H9 (cell line): ENCODE results near the gene PAIP1. TPM values are rescaled to one million over a fixed set of nuclear protein-coding genes. Genes with fewer than 3 reads are reported as not detected.

Experiments
- DNase-seq: peaks from one replicate; pipeline ENCODE4 v3.0.0-alpha.2; 2017
- H2AFZ ChIP-seq: one replicate; pipeline ENCODE4 v1.6.1; 2013; ENCODE audit warnings: mild to moderate bottlenecking, low read length, control low read depth, moderate library complexity
- H2AK5ac ChIP-seq: 2 replicates; pipeline ENCODE4 v1.6.1; 2013; ENCODE audit warnings: low read length, control low read depth, mixed read lengths; ENCODE audit not compliant: insufficient read length
- H2BK120ac ChIP-seq: one replicate; pipeline ENCODE4 v1.6.1; 2013; ENCODE audit warnings: low read depth, mild to moderate bottlenecking, low read length, control low read depth, inconsistent platforms; ENCODE audit not compliant: poor library complexity, severe bottlenecking
- H2BK12ac ChIP-seq: 2 replicates; pipeline ENCODE4 v1.6.1; 2013; ENCODE audit warnings: low read length, control low read depth, mixed read lengths, low read depth; ENCODE audit not compliant: insufficient read length
- H2BK15ac ChIP-seq: 2 replicates; pipeline ENCODE4 v1.6.1; 2013; ENCODE audit warnings: low read depth, low read length, control low read depth
- H2BK20ac ChIP-seq: one replicate; pipeline ENCODE4 v1.6.1; 2013; ENCODE audit warnings: low read depth, mild to moderate bottlenecking, low read length, control low read depth, inconsistent platforms; ENCODE audit not compliant: poor library complexity, severe bottlenecking
- H2BK5ac ChIP-seq: 2 replicates; pipeline ENCODE4 v1.6.1; 2013; ENCODE audit warnings: low read length, control low read depth, mixed read lengths; ENCODE audit not compliant: insufficient read length
- H3K14ac ChIP-seq: 2 replicates; pipeline ENCODE4 v1.6.1; 2013; ENCODE audit warnings: low read length, control low read depth; ENCODE audit not compliant: insufficient read depth
- H3K18ac ChIP-seq: 2 replicates; pipeline ENCODE4 v1.6.1; 2013; ENCODE audit warnings: low read depth, mild to moderate bottlenecking, mixed read lengths, low read length, control low read depth; ENCODE audit not compliant: insufficient read length
- H3K23ac ChIP-seq: 2 replicates; pipeline ENCODE4 v1.6.1; 2013; ENCODE audit warnings: low read length, control low read depth, mixed read lengths, low read depth; ENCODE audit not compliant: insufficient read length
- H3K23me2 ChIP-seq: 2 replicates; pipeline ENCODE4 v1.6.1; 2013; ENCODE audit warnings: low read depth, mild to moderate bottlenecking, mixed read lengths, low read length, control low read depth; ENCODE audit not compliant: insufficient read length, poor library complexity, severe bottlenecking
- H3K27ac ChIP-seq: 2 replicates; pipeline ENCODE4 v1.5.1; 2013; ENCODE audit warnings: low read length, control low read depth, mixed read lengths, low read depth; ENCODE audit not compliant: insufficient read length
- H3K27me3 ChIP-seq: 2 replicates; pipeline ENCODE4 v1.6.1; 2013; ENCODE audit warnings: low read length, control low read depth, inconsistent platforms; ENCODE audit not compliant: insufficient read depth
- H3K4ac ChIP-seq: 2 replicates; pipeline ENCODE4 v1.6.1; 2013; ENCODE audit warnings: low read depth, mild to moderate bottlenecking, control low read depth, inconsistent platforms, low read length, moderate library complexity
- H3K4me1 ChIP-seq: 2 replicates; pipeline ENCODE4 v1.6.1; 2013; ENCODE audit warnings: low read length, control low read depth, inconsistent platforms; ENCODE audit not compliant: insufficient read depth
- H3K4me2 ChIP-seq: 2 replicates; pipeline ENCODE4 v1.6.1; 2013; ENCODE audit warnings: low read length, control low read depth, mixed read lengths; ENCODE audit not compliant: insufficient read length, insufficient read depth
- H3K56ac ChIP-seq: 2 replicates; pipeline ENCODE4 v1.6.1; 2013; ENCODE audit warnings: low read depth, mild to moderate bottlenecking, mixed read lengths, low read length, control low read depth; ENCODE audit not compliant: insufficient read length
- H3K79me1 ChIP-seq: 2 replicates; pipeline ENCODE4 v1.6.1; 2013; ENCODE audit warnings: low read depth, mild to moderate bottlenecking, moderate library complexity, low read length, control low read depth, inconsistent platforms; ENCODE audit not compliant: insufficient read depth, poor library complexity, severe bottlenecking
- H3K79me2 ChIP-seq: 2 replicates; pipeline ENCODE4 v1.6.1; 2013; ENCODE audit warnings: low read length, control low read depth, inconsistent platforms; ENCODE audit not compliant: insufficient read depth
- H3K9ac ChIP-seq: 2 replicates; pipeline ENCODE4 v1.6.1; 2013; ENCODE audit warnings: low read length, control low read depth, mixed read lengths; ENCODE audit not compliant: insufficient read length; ENCODE audit errors: extremely low read depth
- H3K9me3 ChIP-seq: one replicate; pipeline ENCODE4 v1.6.1; 2013; ENCODE audit warnings: low read depth, low read length, inconsistent platforms; ENCODE audit not compliant: control insufficient read depth
- H3T11ph ChIP-seq: one replicate; pipeline ENCODE4 v1.6.1; 2013; ENCODE audit warnings: mild to moderate bottlenecking, low read length, control low read depth, inconsistent platforms
- H4K20me1 ChIP-seq: one replicate; pipeline ENCODE4 v1.6.1; 2013; ENCODE audit not compliant: control insufficient read depth, insufficient read length, insufficient read depth
- H4K5ac ChIP-seq: 2 replicates; pipeline ENCODE4 v1.6.1; 2013; ENCODE audit warnings: low read depth, mild to moderate bottlenecking, mixed read lengths, low read length, control low read depth; ENCODE audit not compliant: insufficient read length
- H4K8ac ChIP-seq: replicated peaks from 2 replicates; pipeline ENCODE4 v1.6.1; 2013; ENCODE audit warnings: low read length, control low read depth, mixed read lengths, low read depth; ENCODE audit not compliant: insufficient read length
- H4K91ac ChIP-seq: 2 replicates; pipeline ENCODE4 v1.6.1; 2013; ENCODE audit warnings: low read depth, mild to moderate bottlenecking, moderate library complexity, mixed read lengths, low read length, control low read depth; ENCODE audit not compliant: insufficient read length
- H3K27ac Mint-ChIP-seq, 3 experiments: 2 replicates in 2 of 3; 3 replicates in 1 of 3; pipeline ENCODE4 v1.8.0; 2020 to 2021; ENCODE audit warnings: mixed read lengths in 3 of 3, mild to moderate bottlenecking in 1 of 3, moderate library complexity in 1 of 3
- H3K27me3 Mint-ChIP-seq: 2 replicates; pipeline ENCODE4 v1.8.0; 2021; ENCODE audit warnings: low read depth, mild to moderate bottlenecking, moderate library complexity, mixed read lengths
- H3K36me3 Mint-ChIP-seq, 3 experiments: 2 replicates in 2 of 3; 3 replicates in 1 of 3; pipeline ENCODE4 v1.8.0; 2020 to 2021; ENCODE audit warnings: low read depth in 3 of 3, mixed read lengths in 3 of 3; ENCODE audit not compliant: insufficient read depth in 1 of 3
- H3K4me1 Mint-ChIP-seq, 2 experiments: 2 replicates each; pipeline ENCODE4 v1.8.0; 2020; ENCODE audit warnings: mixed read lengths in 2 of 2
- H3K4me3 Mint-ChIP-seq, 2 experiments: 2 replicates in 1 of 2; 3 replicates in 1 of 2; pipeline ENCODE4 v1.8.0; 2020 to 2021; ENCODE audit warnings: mild to moderate bottlenecking in 2 of 2, mixed read lengths in 2 of 2, moderate library complexity in 1 of 2
- H3K9me3 Mint-ChIP-seq, 2 experiments: 2 replicates in 1 of 2; 3 replicates in 1 of 2; pipeline ENCODE4 v1.8.0; 2020; ENCODE audit warnings: mild to moderate bottlenecking in 2 of 2, mixed read lengths in 2 of 2, moderate library complexity in 1 of 2
- CTCF ChIP-seq: fragments of 200-600 bp; sonication (generic); conservative IDR thresholded peaks from 3 replicates; pipeline ENCODE4 v1.8.0; 2021; ENCODE audit warnings: antibody characterized with exemption, mild to moderate bottlenecking
- WGBS: extraction: QIAGEN DNeasy Blood & Tissue Kit; methylation state at CpG from one replicate; pipeline ENCODE4 v1.1.7; 2013; ENCODE audit warnings: missing lambda C conversion rate, low lambda C conversion rate, mixed read lengths; ENCODE audit not compliant: insufficient read length; ENCODE audit errors: extremely low coverage; 5-methylcytosine and 5-hydroxymethylcytosine counted together
- total RNA-seq: library from RNA; stranded (reverse); gene quantifications from 2 replicates; pipeline ENCODE4 v1.2.1, GENCODE V29; 2021

Gene PAIP1
- total RNA-seq, 1 experiment from 2014 or later: 92.9 TPM

DNA sequence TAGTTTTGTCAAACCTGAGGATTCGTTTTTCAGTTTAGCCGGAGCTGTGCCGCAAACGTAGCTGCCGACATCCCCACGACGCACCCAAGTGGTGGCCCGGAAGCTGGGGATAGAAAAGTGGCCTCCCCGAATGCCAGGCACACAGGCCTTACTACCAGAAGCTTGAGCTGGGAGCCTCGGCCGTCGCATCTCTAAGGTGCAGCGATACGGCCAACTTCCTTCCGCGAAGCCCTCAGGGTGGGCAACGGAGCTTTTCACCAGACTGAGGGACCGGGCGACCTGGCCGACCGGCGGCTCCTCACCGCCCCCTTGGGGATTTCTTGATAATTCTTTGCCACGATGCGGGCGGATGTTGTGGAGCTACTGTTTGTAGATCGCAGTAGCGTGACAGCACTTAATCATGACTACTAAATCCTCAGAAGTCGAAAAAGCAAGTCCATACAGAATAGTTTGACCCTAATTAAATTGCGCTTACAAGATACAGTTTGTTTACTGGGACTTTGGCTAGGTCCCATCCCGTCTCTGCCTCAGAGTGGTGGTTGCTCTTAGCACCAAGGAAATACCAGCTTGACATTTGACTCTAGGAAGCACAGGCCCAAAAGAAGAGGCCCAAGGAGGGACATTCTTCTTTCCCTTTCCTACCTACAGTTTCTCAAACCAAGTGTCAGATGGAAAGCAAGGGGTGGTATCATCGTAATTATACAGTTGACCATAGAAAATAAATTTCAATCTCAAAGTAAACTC is 72.6 kb downstream of the PAIP1 start:
- peak overlapping the region; percentile 95 for H3K14ac ChIP-seq
- H2BK120ac ChIP-seq: no peak overlapping the region
- no CpG with 5 or more reads among the region's 32 CpGs for WGBS
- no peaks in the 10 kb centered on the region for H3K9me3 Mint-ChIP-seq
- no peaks in the 10 kb centered on the region for H3K9me3 ChIP-seq
- TF ChIP-seq CTCF: peak; percentile 80
- no peaks in the 10 kb centered on the region for H4K20me1 ChIP-seq
- H2BK15ac ChIP-seq: no peak overlapping the region
- H3K4me1 ChIP-seq: no peaks in the 10 kb centered on the region
- peak overlapping the region; percentile 85 for H3K4me2 ChIP-seq
- no peaks in the 10 kb centered on the region for H3K79me1 ChIP-seq
- peaks cover 2% of the 10 kb centered on the region for H3K23me2 ChIP-seq
- H3K18ac ChIP-seq: peak overlapping the region; percentile 91
- H3K36me3 Mint-ChIP-seq: peaks cover 0 to 15% (median 2%) of the 10 kb centered on the region in 3 experiments; a peak in 6 of 7 replicates
- H3K27me3 ChIP-seq: no peaks in the 10 kb centered on the region
- no peak overlapping the region for H2AK5ac ChIP-seq
- H4K91ac ChIP-seq: no peak overlapping the region
- H3K27me3 Mint-ChIP-seq: no peaks in the 10 kb centered on the region
- H3K23ac ChIP-seq: no peak overlapping the region
- no peaks in the 10 kb centered on the region for H3K79me2 ChIP-seq
- peaks cover 14% of the 10 kb centered on the region in 2 experiments for H3K4me1 Mint-ChIP-seq
- H3K56ac ChIP-seq: peak overlapping the region; percentile 51
- H3K27ac ChIP-seq: peak overlapping the region; percentile 65
- peak overlapping the region; percentile 99 to 100 (median 99) for H3K27ac Mint-ChIP-seq
- H2BK12ac ChIP-seq: no peak overlapping the region
- H2BK20ac ChIP-seq: no peak overlapping the region
- peak overlapping the region; percentile 23 for H4K5ac ChIP-seq
- no peak overlapping the region for H2AFZ ChIP-seq
- peak overlapping the region; percentile 91 for H3K9ac ChIP-seq
- peak; percentile 85 for DNase-seq
- H2BK5ac ChIP-seq: no peak overlapping the region
- no peak overlapping the region for H3T11ph ChIP-seq
- H3K4ac ChIP-seq: no peak overlapping the region; the same call in 1 of the 2 replicates
- peak overlapping the region; percentile 97 to 98 for H3K4me3 Mint-ChIP-seq
- no peak overlapping the region for H4K8ac ChIP-seq
